Measurements from ENCODE around the gene TCAP.

GRCh38 chr17:39640591-39641031, 24.5 kb upstream of the TCAP start:
- TF ChIP-seq BRCA1 (IDR thresholded peaks at IDR 0.05; ENCODE audit: low read depth, low read length) = no peak
- TF ChIP-seq CEBPB (IDR thresholded peaks at IDR 0.05; ENCODE audit: borderline replicate concordance in 1 of 2, low read depth in 2 of 2, low read length in 2 of 2) = no peak
- no peak for TF ChIP-seq NBN (IDR thresholded peaks at IDR 0.05)
- no peak for TF ChIP-seq EZH2 (IDR thresholded peaks at IDR 0.05; ENCODE audit: borderline replicate concordance, control insufficient read depth, low read depth, low read length)
- TF ChIP-seq CTCF (IDR thresholded peaks at IDR 0.05 in 2 of 3, conservative IDR thresholded peaks at IDR 0.05 in 1 of 3; ENCODE audit: control insufficient read depth in 2 of 3, extremely low read depth in 1 of 3, insufficient read depth in 1 of 3, low read depth in 3 of 3, low read length in 3 of 3) = no peak
- TF ChIP-seq ZNF622 (IDR thresholded peaks at IDR 0.05) = no peak
- TF ChIP-seq CHD2 (IDR thresholded peaks at IDR 0.05; ENCODE audit: borderline replicate concordance, low read depth, low read length) = no peak
- no peak for TF ChIP-seq JUND (IDR thresholded peaks at IDR 0.05; ENCODE audit: low read depth, low read length)
- TF ChIP-seq TAF1 (IDR thresholded peaks at IDR 0.05; ENCODE audit: borderline replicate concordance, low read depth, low read length) = no peak
- TF ChIP-seq POLR2AphosphoS5 (IDR thresholded peaks at IDR 0.05; ENCODE audit: low read length) = no peak
